ENCODE measurements around the gene MECP2.

The MECP2 gene

GRCh38 chrX:154123241-154124219 is 26.0 kb upstream of the MECP2 start:
- no peak for DNase-seq (ENCODE audit: low read depth)
- TF ChIP-seq, protein P1, sequence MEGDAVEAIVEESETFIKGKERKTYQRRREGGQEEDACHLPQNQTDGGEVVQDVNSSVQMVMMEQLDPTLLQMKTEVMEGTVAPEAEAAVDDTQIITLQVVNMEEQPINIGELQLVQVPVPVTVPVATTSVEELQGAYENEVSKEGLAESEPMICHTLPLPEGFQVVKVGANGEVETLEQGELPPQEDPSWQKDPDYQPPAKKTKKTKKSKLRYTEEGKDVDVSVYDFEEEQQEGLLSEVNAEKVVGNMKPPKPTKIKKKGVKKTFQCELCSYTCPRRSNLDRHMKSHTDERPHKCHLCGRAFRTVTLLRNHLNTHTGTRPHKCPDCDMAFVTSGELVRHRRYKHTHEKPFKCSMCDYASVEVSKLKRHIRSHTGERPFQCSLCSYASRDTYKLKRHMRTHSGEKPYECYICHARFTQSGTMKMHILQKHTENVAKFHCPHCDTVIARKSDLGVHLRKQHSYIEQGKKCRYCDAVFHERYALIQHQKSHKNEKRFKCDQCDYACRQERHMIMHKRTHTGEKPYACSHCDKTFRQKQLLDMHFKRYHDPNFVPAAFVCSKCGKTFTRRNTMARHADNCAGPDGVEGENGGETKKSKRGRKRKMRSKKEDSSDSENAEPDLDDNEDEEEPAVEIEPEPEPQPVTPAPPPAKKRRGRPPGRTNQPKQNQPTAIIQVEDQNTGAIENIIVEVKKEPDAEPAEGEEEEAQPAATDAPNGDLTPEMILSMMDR (conservative IDR thresholded peaks at IDR 0.05; ENCODE audit: low read depth, low read length): no peak
- no peak overlapping the region for H3K4me3 ChIP-seq (ENCODE audit: low read length)

- peak overlapping the region; percentile 8 for H3K4me3 ChIP-seq (ENCODE audit: low read length)
- TF ChIP-seq, protein P1 (conservative IDR thresholded peaks at IDR 0.05; ENCODE audit: low read depth, low read length): no peak
- DNase-seq (ENCODE audit: low read depth): peak; percentile 84
These were observed 24.4 kb upstream of the MECP2 start for GRCh38 chrX:154121961-154122360.

DNA sequence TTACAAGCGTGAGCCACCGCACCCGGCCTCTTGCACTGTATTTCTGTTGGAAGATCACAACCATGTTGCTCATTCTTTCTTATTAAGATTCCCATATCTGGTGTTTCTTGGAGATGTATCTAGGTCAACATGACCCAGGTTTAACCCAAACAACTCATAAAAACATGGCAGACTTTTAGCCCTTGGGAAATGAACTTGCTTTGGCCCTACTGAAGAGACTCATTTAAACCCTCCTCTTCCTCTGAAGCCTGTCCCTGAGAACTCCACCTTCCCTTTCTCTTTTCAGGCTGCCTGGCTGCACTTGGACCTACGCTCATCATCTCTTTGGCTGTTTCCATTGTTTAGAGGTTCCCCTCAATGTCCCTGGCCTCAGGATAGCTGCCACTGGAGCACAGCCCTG is 23.7 kb upstream of the MECP2 start:
- no peak overlapping the region for H3K4me3 ChIP-seq (ENCODE audit: low read length)
- TF ChIP-seq, protein P1 (conservative IDR thresholded peaks at IDR 0.05; ENCODE audit: low read depth, low read length): no peak
- no peak for DNase-seq (ENCODE audit: low read depth)

GRCh38 chrX:154120567-154120966 is 23.1 kb upstream of the MECP2 start:
- no peak overlapping the region for H3K4me3 ChIP-seq (ENCODE audit: low read length)
- DNase-seq (ENCODE audit: low read depth): no peak
- TF ChIP-seq, protein P1 (conservative IDR thresholded peaks at IDR 0.05; ENCODE audit: low read depth, low read length): no peak

- no peak for DNase-seq (ENCODE audit: low read depth)
- TF ChIP-seq, protein P1 (conservative IDR thresholded peaks at IDR 0.05; ENCODE audit: low read depth, low read length): no peak
- H3K4me3 ChIP-seq (ENCODE audit: low read length): no peak overlapping the region
These were observed 20.0 kb upstream of the MECP2 start for GRCh38 chrX:154117566-154117965.

GRCh38 chrX:154116426-154117211 is 19.1 kb upstream of the MECP2 start:
- no peak for DNase-seq (ENCODE audit: low read depth)
- no peak overlapping the region for H3K4me3 ChIP-seq (ENCODE audit: low read length)
- TF ChIP-seq, protein P1 (conservative IDR thresholded peaks at IDR 0.05; ENCODE audit: low read depth, low read length): no peak
